Kidney tubule cell (primary cell): ENCODE results near the gene ZC3HAV1.
A peak's percentile ranks its signal among the peaks of the same experiment; 100 is the strongest.
"Not testable (repeated sequence)": the region's sequence is repeated elsewhere in the genome, so short reads cannot be mapped to it uniquely, and the experiment has no call there.

ENCODE experiments used
- DNase-seq: peaks from one replicate; pipeline ENCODE4 v3.0.0-alpha.2; 2018; ENCODE audit warnings: low spot score

Gene ZC3HAV1

DNA sequence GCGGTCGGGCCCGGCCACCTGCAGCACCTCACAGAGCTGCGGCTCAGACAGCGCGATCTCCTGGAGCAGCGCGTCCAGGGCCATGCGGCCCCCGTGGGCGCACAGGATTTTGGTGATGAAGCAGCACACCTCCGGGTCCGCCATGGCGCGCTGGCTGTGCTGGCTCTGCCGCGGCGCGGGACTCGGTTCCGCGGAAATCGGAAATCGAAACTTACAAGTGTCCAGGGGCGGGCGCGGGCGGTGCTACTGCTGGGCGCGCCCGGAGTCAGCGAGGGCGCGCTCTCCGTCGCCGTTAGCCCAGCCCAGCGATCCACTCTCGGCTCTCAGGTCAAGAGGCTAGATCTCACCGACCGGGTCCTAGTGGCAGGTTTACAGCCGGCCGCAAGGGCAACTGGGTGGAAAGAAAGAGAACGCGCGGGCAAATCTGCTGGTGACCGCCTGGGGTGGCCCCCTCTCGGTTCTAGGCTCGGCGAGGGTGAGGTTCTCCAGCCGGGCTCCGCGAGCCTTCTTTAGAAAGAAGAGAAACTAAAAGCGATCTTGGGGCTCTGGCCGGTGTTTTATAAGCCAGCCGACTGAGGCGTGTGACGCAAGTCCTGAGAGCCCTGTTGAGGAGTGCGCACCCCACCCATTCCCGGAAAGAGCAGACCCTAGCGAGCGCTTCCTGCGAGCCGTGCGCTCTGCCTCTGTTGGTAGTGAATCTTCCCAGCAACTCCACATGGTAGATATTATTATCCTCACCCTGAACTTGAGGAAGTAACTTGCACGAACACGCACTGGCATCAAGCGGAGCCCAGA lies at the start of gene ZC3HAV1:
Gene ZC3HAV1 (minus strand): TSS at position 533 of the 795 bp plus-strand sequence. CDS start 389 bp downstream, at position 144.
- DNase-seq = peak; percentile 90

DNA sequence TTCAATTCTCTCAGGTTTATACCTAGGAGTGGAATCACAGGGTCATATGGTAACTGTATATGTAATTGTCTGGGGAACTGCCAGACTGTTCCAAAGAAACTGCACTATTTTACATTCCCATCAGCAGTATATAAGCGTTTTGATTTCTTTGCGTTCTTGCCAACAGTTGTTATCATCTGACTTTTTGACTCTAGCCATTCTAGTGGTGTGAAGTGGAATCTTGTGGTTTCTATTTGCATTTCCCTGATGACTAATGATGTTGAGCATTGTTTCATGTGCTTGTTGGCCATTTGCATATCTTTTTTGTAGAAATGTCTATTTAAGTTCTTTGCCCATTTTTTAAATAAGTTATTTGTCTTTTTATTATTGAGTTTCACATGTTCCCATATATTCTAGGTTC lies 44.3 kb upstream of the ZC3HAV1 start:
- DNase-seq = peak; percentile 76

DNA sequence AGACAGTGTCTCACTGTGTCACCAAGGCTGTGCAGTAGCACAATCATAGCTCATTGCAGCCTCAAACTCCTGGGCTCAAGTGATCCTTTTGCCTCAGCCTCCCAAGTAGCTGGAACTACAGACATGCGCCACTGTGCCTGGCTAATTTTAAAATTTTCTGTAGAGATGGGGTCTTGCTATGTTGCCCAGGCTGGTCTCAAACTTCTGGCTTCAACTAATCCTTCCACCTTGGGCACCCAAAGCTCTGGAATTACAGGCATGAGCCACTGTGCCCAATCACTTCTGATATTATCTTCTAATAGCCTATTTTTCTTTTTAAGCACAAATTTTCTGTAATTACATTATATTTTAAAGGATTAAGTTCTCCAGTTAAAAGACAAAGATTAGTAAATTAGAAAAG lies 42.6 kb upstream of the ZC3HAV1 start:
- DNase-seq = no peak

DNA sequence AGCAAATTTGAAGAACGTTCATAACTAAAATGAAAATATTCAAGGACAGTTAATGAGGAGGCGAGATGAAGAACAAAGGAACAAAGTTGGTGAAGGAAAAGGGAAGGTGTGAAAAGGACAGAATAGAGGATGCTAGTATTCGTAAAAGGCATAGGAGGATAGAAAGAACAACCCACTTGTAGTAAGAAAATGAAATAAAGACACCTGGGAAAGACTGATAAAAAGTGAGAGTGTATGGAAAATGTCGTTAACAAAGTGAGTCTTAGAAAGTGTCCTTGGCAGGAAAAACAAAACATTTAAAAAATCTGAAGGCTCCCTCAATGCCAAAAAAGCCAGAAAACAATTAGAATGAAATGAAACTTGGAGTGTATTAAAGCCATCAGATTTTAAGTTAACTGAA lies 29.6 kb upstream of the ZC3HAV1 start:
- DNase-seq = no peak

DNA sequence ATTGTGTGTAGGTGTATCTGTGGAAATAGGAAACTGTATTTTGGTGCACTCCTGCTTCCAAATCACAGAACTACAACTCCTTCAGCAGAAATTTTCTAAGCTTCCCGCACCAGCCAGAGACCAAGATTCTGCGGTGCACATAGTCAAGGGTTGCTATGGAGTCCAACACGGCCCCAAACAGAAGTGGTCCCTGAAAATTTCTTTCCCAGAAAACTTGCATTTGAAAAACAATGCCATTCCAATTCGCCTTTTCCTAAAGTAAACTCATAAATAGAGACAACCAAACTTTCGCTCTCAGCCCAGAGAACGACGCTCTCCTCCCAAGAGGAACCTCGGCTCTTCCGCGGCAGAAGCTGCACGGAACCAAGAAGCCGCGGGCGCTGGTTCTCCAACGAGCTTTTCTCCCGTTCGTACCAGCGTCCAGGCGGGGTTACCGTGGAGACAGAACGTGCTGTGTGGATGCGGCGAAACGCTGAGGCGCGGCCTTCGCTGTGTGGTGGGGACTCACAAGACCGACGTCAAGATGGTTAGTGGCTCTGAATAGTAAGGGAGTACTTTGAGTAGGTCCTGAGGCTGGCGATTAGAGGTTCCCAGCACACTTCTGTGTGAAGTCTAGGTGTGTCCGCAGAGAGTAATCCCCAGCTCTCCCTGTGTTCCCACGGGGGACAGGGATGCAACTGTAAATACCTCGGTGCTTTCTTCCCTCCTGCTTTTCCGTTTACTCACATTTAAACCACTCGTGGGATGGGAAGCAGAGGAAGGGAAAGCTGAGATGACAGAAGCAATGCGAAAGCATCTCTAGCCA lies 24.0 kb upstream of the ZC3HAV1 start:
- peak; percentile 91 for DNase-seq

DNA sequence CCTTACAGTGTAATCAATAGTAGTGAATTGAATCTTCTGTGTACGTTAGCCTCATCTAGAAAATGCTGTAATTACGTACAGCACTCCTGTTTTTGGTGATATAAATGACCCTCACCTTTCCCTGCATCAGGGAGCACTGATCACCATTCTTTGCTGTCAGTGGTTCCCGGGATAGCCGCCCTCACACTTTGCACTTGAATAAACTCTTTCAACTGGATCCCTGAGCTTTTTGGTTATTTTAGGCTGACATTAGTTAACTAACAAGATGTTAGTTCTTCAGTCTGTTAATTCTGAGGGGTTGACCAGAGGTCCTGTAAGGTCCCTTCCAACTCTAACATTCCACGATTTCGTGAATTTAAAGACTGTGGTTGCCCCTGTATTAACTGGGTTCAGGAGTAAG lies 23.4 kb upstream of the ZC3HAV1 start:
- DNase-seq = no peak

DNA sequence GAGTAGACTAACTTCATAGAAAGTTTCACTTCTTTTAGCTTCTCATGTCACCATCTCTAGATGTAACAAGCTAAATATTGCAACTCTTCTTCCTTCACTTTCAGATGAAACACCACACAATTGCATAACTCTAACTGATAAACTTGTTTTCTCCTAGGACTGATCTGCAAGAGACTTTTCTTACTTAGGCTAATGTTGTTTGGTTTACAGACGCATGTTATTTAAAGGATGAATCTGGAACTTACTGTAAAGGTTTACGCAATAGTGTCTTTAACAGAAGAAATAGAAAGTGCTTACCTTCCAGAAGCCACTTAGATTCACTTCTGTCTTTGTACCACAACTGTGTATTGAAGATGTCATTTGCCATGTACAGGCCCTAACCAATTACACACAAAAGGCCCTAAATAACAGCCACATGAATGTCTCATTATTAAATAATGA lies 22.1 kb upstream of the ZC3HAV1 start:
- no peak for DNase-seq

DNA sequence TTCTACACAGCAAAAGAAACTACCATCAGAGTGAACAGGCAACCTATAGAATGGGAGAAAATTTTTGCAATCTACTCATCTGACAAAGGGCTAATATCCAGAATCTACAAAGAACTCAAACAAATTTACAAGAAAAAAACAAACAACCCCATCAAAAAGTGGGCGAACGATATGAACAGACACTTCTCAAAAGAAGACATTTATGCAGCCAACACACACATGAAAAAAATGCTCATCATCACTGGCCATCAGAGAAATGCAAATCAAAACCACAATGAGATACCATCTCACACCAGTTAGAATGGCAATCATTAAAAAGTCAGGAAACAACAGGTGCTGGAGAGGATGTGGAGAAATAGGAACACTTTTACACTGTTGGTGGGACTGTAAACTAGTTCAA lies 20.3 kb upstream of the ZC3HAV1 start:
- DNase-seq = not testable (repeated sequence)

DNA sequence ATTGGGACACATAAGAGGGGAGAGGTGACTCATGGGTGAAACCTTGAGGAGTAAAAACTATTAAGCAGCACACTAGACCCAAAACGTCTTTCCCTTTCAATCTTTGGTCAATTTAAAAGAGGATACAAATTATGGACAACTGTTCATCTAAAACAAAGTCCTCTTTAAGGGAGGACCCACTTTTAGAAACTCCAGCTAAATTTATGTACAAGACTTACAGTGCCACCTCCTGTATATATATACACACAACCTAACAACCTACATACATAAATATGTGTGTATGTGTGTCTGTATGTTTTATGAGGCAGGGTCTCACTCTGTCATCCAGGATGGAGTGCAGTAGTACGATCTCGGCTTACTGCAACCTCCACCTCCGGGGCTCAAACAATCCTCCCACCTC lies 18.1 kb upstream of the ZC3HAV1 start:
- no peak for DNase-seq

DNA sequence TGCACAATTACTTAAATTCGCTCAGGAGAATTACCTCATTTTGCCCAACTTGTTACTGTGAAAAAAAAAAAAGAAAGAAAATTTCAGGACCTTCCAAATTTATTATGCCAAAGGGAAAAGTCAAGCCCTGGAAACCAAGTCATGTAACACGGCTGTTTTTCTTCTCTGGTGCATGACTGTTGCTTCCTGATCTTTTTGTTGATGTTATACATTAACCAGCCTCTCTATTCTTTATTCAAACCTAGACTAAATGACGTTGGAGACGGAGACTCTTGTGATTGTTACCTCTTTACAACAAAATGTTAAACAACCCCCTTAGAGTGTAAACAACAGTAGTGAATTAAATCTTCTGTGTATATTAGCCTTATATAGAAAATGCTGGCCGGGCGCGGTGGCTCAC lies 16.1 kb upstream of the ZC3HAV1 start:
- DNase-seq = peak; percentile 67

DNA sequence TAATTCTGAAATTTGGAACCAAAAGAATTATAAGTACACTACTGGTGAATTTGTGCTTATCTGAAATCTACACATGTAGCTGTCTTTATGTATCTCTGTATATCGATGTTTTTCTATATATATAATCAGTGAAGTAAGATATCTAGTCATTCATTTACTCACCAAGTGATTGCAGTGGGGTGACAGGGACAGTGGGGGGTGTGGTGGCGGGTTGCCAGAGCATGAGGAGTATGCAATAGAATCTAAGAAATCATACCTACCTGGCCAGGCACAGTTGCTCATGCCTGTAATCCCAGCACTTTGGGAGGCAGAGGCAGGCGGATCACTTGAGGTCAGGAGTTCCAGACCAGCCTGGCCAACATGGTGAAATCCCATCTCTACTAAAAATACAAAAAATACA lies 15.5 kb upstream of the ZC3HAV1 start:
- DNase-seq = peak; percentile 62

DNA sequence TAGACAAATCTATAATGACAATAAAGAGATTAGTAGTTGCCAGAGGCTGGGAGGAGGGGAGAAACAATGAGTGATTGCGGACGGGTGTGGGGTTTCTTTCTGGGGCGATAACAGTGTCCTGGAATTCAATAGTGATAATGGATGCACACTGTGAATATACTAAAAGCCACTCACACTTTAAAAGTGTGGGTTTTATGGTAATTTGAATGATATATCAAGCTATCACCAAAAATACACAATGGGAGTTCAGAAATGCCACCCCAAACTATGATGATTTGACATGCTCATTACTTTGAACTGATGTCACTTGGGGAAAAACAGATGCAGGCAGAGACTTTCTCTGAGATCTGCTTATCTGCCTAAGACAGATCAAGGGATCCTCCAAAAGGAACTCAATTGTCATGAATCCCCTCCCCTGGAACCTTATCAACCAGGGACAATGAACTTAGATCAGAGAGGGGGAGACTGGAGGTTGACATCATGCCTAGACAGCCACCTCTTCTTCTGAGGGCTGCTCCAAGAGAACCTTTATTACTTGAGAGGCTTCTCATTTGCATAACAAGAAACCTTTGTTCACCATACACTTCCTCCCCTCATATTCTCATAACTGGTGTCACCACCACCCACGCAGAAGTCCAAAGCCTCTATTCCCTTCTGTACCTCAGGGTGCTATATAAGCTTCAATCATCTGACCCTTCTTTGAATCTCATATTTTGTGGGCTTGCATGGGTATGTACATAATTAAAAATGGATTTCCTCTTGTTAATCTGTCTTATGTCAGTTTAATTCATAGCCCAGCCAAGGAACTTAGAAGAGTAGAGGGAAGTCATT lies 14.8 kb upstream of the ZC3HAV1 start:
- no peak for DNase-seq

DNA sequence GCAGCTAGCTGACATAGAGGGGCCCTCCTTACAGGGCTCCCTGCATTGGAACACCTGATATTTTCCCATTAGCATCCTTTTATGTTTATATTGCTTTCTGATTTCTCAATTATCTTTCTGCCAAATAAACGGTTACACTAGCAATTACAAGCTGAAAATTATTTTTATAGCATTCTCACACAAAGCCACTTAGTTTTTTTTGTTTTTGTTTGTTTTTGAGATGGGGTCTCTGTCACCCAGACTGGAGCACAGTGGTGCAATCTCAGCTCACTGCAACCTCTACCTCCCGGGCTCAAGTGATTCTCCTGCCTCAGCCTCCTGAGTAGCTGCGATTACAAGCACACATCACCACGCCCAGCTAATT lies 9.9 kb upstream of the ZC3HAV1 start:
- no peak for DNase-seq

DNA sequence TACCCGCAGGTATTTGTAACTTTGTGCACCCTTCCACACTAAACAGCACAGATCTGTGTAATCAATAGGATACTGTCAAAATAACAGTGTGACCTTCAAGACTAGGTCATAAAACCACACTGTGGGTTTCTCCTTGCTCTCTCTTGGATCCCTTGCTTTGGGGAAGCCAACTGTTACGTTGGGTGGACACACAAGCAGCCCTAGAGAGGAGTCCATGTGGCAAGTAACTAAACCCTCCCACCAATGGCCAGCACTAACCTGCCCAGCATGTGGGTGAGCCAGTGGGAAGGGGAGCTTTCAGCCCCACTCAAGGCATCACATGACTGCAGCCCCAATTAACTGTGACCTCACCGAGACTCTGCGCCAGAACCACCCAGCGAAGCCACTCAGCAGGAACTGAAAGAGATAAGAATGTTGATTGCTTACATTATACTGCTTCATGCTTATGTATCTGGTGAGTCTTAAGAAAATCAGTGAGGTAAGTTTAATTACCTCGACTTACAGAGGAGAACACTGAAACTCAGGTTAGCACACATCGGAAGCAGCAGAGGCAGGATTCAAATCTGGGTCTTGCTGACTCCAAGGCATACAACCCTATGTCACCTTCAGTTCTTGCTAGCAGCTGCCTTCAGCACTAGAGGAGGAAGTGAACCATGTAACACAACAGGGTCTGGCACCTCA lies 9.4 kb upstream of the ZC3HAV1 start:
- DNase-seq = no peak

DNA sequence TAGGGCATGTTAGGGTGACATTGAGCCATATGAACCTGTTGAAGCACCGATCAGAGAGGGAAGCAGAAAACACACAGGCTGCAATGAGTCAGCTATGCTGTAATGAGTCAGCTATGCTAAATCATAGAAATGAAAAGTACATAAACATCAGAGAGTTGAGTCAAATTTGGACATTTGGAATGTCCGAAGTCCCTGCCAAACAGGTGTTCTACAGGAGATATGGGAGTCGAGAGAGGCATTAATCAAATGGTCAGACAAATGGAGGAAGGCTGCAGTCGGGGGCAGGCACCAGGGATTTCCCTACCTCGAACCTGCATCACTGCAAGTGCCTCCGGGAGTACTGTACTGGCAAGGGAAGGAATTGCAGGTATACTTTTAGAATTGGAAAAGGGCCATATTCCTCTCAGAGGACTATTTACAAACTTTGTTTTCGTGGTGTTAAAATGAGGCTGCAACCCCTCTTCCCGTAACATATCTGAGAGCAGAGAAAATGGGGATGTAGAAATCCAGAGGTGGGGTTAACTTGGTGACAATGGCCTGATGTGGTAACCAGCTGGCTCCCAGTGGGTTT lies 8.8 kb upstream of the ZC3HAV1 start:
- DNase-seq = peak; percentile 87

DNA sequence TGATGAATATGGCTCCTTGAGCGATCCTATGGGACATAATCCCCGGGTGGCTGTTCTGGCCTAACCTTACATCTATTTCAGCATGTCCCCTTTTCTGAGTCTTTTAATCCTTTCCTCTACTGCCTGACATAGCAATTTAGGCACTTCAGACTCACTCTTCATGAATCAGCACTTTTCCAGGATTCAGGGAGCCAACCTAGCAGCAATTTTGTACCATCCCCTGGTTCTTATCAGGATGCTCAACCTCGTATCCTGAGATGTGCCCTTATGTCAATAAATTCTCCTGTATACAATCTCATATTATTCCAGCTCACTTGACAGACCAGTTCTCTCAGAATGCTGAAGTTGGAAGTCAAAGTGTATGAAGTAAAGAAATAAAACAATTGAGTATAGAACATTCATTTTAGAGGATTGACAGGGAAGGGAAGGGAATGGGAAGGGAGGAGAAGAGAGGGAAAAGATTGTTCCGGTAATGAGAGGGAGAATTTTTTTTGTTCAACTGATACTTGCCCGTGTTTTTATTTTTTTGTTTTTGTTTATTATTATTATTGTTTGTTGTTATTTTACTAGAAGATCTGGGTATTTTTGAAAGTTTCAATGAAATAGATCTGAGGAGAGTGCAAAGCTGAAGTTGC lies 8.2 kb upstream of the ZC3HAV1 start:
- DNase-seq = no peak

DNA sequence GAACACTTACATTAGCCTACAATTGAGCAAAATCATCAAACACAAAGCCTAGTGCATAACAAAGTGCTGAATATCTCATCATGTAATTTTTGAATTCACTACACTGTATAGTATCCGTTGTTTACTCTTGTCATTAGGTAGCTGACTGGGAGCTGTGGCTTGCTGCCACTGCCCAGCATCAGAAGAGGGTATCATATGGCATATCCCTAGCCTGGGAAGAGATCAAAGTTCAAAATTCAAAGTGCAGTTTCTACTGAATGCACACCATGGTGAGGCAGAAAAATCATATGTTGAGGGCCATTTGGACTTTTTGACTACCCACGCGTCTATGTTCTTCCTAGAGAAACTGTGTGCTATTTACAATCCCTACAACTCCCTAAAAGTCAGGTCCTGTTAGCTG lies 7.5 kb upstream of the ZC3HAV1 start:
- no peak for DNase-seq

DNA sequence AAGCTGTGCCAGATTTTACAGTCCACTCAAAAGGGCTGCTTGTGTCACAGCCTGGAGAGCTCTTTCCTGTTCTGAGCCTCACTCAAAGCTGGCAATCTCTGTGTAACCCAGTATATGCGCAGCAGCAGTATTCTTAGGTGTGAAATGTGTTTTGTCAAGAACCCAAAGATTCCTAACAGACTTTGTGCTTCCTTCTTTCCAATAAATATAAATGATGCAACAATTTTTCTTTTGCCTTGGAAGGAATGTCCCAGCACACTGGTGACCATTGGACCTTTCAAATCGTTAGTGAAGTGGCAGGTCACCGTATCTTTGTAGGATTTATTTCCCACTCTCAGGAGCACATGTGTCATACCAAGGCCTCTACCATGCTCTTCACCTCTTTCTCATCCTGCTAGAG lies 5.6 kb upstream of the ZC3HAV1 start:
- DNase-seq = no peak

DNA sequence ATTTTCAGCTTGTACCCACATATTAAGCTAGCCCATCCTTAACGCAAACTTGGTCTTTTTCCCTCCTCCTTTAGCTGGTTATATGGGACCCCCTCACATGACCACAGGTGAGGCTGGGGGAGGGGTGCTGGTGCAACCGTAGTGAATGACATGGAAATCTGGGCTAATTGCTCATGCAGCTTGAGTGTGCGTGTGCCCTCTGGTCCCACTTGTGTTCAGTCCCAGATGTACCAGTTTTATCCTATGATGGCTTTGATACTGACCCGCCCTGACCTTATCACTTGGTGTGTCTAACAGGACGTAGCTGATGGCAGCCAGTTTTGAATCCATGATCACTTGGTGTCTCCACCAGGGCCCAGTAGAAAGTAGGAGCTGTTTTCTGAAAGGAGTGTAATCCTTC lies 5.1 kb upstream of the ZC3HAV1 start:
- DNase-seq = no peak

DNA sequence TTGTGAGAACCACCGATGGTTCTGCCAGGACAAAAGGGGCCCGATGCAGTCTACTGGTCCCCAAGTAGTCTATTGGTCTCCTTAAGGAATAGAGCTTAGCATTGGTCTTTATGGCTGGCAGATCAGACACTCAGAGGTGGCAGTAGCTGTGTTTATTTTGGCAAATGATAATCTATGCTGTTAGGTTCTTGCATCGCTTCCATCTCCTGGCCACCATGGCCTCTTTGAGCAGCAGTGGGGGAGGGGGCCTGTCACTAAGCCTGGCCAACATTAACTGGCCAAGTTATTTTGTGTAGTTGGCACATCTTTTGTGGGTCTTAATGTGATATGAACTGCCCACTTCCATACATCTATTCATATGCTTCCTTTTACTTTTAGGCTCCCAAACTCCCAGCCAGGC lies 4.5 kb upstream of the ZC3HAV1 start:
- DNase-seq = no peak

DNA sequence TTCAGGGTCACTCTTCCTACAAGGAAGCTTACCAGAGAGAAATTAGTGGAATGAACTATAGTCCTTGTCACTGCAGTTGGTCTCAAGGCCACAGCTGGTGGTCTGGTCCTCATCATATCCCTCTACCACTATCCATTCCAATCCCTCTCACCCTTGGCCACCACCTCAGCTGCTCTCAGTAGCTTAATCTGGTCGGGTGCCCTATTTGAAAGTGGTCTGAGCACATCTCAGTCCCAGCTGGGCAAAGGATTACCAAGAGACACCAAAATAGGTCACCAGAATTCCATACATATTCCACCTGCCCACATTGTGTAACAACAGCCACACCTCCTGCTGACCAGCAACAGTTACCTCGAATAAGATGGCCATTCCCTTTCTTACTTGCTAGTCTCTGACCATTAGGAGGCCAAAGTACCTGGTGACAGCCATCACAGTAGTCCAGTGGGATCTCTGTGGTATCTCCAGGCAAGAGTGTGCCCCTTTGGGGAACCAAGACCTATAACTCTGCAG lies 3.3 kb upstream of the ZC3HAV1 start:
- no peak for DNase-seq
